Suprapubic skin (tissue), 4 donors: Measurements from ENCODE around the gene PEA15. TPM values are rescaled to one million over a fixed set of nuclear protein-coding genes. Genes with fewer than 3 reads are reported as not detected.

Experiments used
- DNase-seq, 2 donors: peaks; one replicate each; pipeline ENCODE4 v3.0.0-alpha.2; 2019; ENCODE audit warnings: low spot score in 2 of 2
- H3K27ac ChIP-seq: fragments of 200-600 bp; sonication (generic); one replicate; pipeline ENCODE4 v1.5.1; 2019
- H3K27me3 ChIP-seq: fragments of 200-600 bp; sonication (generic); one replicate; pipeline ENCODE4 v1.5.1; 2019
- H3K36me3 ChIP-seq: fragments of 200-600 bp; sonication (generic); one replicate; pipeline ENCODE4 v1.5.1; 2019
- H3K4me1 ChIP-seq: fragments of 200-600 bp; sonication (generic); one replicate; pipeline ENCODE4 v1.5.1; 2019
- H3K4me3 ChIP-seq: fragments of 200-600 bp; sonication (generic); one replicate; pipeline ENCODE4 v1.5.1; 2019; ENCODE audit warnings: mild to moderate bottlenecking
- H3K9me3 ChIP-seq: fragments of 200-600 bp; sonication (generic); one replicate; pipeline ENCODE4 v1.5.1; 2019
- CTCF ChIP-seq, 2 donors: fragments of 200-600 bp in 1 of 2; fragments of 450-650 bp in 1 of 2; sonication (generic) in 1 of 2; IDR thresholded peaks; one replicate each; pipeline ENCODE4 v1.5.1; 2016 to 2019; ENCODE audit warnings: antibody characterized with exemption in 2 of 2, mild to moderate bottlenecking in 1 of 2, moderate library complexity in 1 of 2
- EP300 ChIP-seq: sonication (generic); formaldehyde crosslinking; IDR thresholded peaks from one replicate; pipeline ENCODE4 v1.6.1; 2017; ENCODE audit warnings: antibody characterized with exemption
- POLR2A ChIP-seq, 2 donors: fragments of 450-650 bp; IDR thresholded peaks; one replicate each; pipeline ENCODE4 v1.6.1; 2017; ENCODE audit warnings: antibody characterized with exemption in 2 of 2, mild to moderate bottlenecking in 2 of 2, moderate library complexity in 2 of 2
- POLR2AphosphoS5 ChIP-seq, 3 donors: sonication (generic); formaldehyde crosslinking; IDR thresholded peaks; one replicate each; pipeline ENCODE4 v1.6.1; 2017; ENCODE audit warnings: antibody characterized with exemption in 3 of 3
- WGBS: methylation state at CpG from one replicate; pipeline ENCODE4 v1.1.5; 2018; 5-methylcytosine and 5-hydroxymethylcytosine counted together
- total RNA-seq, 4 donors: library from RNA; depleted of rRNA; stranded (reverse); fragments of >200 nt; gene quantifications; one replicate each; pipeline ENCODE4 v1.1.0, GENCODE V29; 2016

The PEA15 gene
- total RNA-seq, 4 donors from 2014 or later: 51.0 to 82.6 (median 61.5) TPM

GRCh38 chr1:160211046-160211790 is 6.0 kb downstream of the PEA15 start:
- H3K4me1 ChIP-seq: peaks cover 59% of the 10 kb centered on the region
- no peak overlapping the region for H3K27ac ChIP-seq
- 77% methylated on average over 10 of the region's 10 CpGs for WGBS
- no peaks in the 10 kb centered on the region for H3K27me3 ChIP-seq
- H3K9me3 ChIP-seq: no peaks in the 10 kb centered on the region
- no peak overlapping the region for H3K4me3 ChIP-seq
- no peak for TF ChIP-seq POLR2AphosphoS5 (IDR thresholded peaks at IDR 0.05)
- H3K36me3 ChIP-seq: peaks cover 64% of the 10 kb centered on the region
- peak in 1 of 2 donors; percentile 35 for DNase-seq

- TF ChIP-seq POLR2AphosphoS5 (IDR thresholded peaks at IDR 0.05) (no peak), POLR2A (IDR thresholded peaks at IDR 0.05) (no peak), CTCF (IDR thresholded peaks at IDR 0.05) (no peak), EP300 (no peak)
- Histone ChIP-seq H3K4me3 (no peak overlapping the region), H3K27ac (peak overlapping the region; percentile 34), H3K36me3 (peaks cover 85% of the 10 kb centered on the region), H3K9me3 (no peaks in the 10 kb centered on the region), H3K4me1 (peaks cover 54% of the 10 kb centered on the region), H3K27me3 (no peaks in the 10 kb centered on the region)
- DNase-seq: no peak
- 59% methylated on average over 3 of the region's 3 CpGs for WGBS
Observed at GRCh38 chr1:160214481-160215140, 9.4 kb downstream of the PEA15 start.

DNA sequence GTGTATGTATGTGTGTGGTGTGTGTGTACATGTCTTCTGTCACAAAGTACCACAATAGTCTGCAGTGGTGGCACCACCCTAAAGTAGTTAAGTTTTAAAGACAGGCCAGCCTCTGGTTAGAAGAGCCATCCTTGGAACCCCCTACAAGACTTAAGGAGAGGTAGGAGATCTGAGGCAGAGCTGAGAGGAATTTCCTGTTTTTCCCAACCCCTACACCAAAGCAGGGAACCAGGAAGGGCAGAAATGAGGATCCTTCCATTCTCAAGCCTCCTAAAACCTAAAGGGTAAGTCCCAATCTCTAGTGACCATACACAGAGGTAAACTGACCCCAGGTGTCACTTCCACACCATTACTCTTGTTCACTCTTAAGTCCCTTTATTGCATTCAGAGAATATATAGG is 11.1 kb downstream of the PEA15 start:
- no peak for DNase-seq
- Histone ChIP-seq H3K36me3 (peaks cover 90% of the 10 kb centered on the region), H3K27ac (no peak overlapping the region), H3K9me3 (no peaks in the 10 kb centered on the region), H3K4me3 (no peak overlapping the region), H3K27me3 (no peaks in the 10 kb centered on the region), H3K4me1 (peaks cover 46% of the 10 kb centered on the region)
- TF ChIP-seq EP300 (no peak), POLR2A (IDR thresholded peaks at IDR 0.05) (no peak), CTCF (IDR thresholded peaks at IDR 0.05) (no peak), POLR2AphosphoS5 (IDR thresholded peaks at IDR 0.05) (no peak)

- peaks cover 46% of the 10 kb centered on the region for H3K4me1 ChIP-seq
Observed at GRCh38 chr1:160217481-160218051, 12.4 kb downstream of the PEA15 start.

DNA sequence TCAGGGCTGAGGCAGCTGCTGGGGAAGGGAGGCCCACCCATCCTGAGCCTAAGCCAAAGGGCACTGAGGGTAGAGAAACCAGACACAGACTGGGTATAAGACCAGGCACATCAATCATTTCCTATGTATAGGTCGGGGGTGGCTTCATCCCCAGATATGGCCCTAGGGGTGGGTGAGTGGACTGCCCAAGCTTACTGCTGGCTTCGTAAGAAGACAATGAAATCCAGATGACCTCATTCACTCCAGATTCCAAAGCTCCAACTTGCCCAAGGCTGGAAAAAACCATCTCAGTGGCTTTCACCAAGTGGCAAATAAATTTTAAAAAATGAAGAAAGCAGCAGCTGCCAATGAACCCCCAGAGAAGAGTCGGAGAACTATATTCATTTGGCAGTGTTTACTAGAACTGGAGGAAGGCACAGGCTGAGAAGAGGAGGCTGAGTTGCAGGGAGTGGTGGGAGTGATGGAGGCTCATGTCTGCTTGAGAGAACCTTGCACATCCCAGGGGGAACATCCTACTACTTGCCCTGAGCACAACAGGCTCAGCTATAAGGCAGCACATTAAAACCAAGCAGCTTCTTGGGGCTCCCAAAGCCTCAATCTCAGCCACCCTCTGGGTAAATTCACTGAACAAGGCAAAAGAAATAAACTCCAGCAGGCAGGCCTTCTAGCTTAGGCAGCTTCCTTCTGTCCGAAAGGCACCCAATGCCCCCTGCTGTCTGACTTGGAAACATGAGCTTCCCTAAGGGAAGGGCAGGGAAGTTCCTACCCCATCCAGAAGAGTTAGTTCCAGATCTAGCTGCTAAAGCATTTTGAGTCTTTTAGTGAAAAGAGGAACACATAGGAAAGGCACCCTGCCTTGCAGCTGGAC is 14.1 kb downstream of the PEA15 start:
- peaks cover 43% of the 10 kb centered on the region for H3K4me1 ChIP-seq
- DNase-seq: no peak
- H3K27ac ChIP-seq: peak overlapping the region; percentile 24
- H3K4me3 ChIP-seq: no peak overlapping the region
- 33% methylated on average over 4 of the region's 4 CpGs for WGBS
- H3K9me3 ChIP-seq: no peaks in the 10 kb centered on the region
- peaks cover 92% of the 10 kb centered on the region for H3K36me3 ChIP-seq
- no peak for TF ChIP-seq EP300
- peak in 1 of 2 donors; percentile 54 for TF ChIP-seq CTCF (IDR thresholded peaks at IDR 0.05)
- no peak for TF ChIP-seq POLR2AphosphoS5 (IDR thresholded peaks at IDR 0.05)
- H3K27me3 ChIP-seq: no peaks in the 10 kb centered on the region

More at GRCh38 chr1:160217481-160218051, 12.4 kb downstream of the PEA15 start:
- H3K9me3 ChIP-seq: no peaks in the 10 kb centered on the region
- WGBS: 42% methylated on average over 10 of the region's 10 CpGs
- no peak for DNase-seq
- no peak for TF ChIP-seq POLR2A (IDR thresholded peaks at IDR 0.05)
- H3K4me3 ChIP-seq: no peak overlapping the region
- H3K27ac ChIP-seq: peak overlapping the region; percentile 13
- peaks cover 92% of the 10 kb centered on the region for H3K36me3 ChIP-seq
- H3K27me3 ChIP-seq: no peaks in the 10 kb centered on the region
